Measurements from ENCODE around the gene HSPA4.
A peak's percentile ranks its signal among the peaks of the same experiment; 100 is the strongest.

Gene HSPA4

GRCh38 chr5:133106343-133106742 lies 54.5 kb downstream of the HSPA4 start:
- DNase-seq (ENCODE audit: low spot score), result no peak

DNA sequence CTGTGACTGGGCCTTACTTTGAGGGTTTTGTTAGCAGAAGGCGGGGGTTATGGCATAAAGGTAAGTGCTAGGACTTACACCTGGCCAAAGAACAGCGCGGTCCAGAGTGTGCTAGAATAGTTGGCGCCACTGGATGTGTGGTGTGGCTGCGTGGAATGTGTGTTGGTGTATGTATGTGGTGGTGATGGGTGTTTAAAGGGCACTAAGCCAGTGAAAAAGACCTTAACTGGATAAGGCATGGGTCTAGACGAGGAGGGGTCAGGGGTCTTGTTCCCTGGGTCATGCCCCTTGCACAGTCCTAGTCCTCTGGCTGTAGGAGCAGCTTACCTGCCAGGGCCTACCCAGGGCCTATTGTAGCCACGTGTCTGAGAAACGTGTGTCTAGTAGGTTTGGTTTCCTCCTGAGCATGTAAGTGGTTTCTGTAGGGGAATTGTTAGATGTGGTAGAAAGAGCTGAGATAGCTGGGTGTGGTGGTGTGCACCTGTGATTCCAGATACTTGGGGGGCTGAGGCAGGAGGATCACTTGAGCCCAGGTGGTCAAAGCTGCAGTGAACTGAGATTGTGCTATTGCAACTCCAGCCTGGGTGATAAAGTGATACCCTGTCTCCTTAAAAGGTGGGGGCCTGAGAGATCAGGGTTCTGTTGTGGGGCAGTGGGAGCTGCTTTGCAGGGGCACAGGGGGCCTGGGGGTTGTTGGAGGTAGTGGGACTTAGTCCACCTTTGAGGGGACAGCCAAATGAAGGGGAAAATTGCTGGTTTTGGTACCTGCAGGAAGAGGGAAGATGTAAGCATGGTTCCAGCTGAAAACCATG lies 55.2 kb downstream of the HSPA4 start:
- DNase-seq (ENCODE audit: low spot score), result no peak

- DNase-seq (ENCODE audit: low spot score), result no peak
Measured at GRCh38 chr5:133108481-133108921, 56.7 kb downstream of the HSPA4 start.

- DNase-seq (ENCODE audit: low spot score), result no peak
Measured at GRCh38 chr5:133109655-133110483, 58.1 kb downstream of the HSPA4 start.

DNA sequence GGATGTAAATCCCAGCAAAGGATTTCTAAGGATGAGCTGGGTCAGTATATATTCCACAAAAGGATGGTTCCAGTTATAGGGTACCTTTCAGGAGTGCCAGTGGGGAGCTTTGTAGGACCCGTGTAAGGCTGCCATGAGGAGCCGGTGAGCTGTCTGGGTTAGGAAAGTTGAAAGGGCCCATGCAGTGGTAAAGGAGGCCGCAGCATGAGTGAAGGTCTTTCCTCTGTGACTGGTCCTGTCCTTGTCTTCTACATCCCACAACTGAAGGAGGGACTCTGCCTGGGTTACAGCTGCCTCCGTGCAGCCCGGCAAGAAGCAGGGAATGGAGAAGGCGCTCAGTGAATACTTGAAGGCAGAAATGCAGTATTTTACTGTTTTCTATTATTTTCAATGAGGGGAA lies 58.9 kb downstream of the HSPA4 start:
- no peak for DNase-seq (ENCODE audit: low spot score)

DNA sequence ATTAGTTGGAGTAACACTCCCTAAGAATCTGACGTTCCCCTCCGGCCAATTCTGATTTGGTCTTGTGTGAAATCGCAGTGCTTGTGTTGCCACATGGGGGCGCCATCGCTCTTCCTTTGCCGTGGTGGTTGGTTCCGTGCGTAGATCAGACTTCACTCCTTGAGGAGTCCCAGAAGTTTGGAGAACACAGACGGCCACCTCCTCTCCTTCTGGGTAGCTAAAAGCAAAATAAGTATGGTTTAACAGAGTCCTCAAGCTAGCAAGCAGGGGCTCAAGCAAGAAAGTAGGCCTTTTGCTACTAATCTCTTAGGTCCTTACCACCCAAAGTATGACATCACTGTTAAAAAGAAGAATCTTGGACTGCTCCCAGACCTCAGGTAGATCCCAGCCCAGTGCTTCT lies 59.5 kb downstream of the HSPA4 start:
- peak; percentile 87 for DNase-seq (ENCODE audit: low spot score)

DNA sequence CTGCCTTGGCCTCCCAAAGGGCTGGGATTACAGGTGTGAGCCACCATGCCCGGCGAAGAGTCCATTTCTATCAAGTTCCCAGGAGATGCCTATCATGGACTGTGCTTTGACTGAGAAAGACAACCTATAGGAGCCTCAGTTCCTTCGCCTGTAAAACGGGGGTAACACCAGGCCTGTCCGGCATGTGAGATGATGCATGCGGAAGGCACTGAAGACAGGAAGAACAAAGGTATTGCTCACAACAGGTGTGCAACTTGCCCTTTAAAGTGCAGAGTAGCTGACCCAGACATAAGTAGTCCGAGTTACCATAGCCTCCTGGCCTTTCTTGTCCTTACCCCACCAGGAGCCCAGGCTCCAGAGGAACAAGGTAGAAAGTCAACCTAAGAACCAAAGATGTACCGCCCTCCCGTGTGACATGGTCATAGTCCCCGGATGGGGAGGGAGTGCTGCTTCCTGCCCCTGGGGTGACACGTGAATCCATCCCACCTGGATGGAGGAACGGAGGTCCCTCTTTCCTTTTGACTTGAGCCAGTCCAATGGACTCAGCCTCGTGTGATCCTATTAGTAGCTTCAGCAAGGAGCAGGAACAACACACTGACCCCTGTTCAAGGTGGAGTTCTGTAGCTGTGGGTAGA lies 60.3 kb downstream of the HSPA4 start:
- no peak for DNase-seq (ENCODE audit: low spot score)

DNA sequence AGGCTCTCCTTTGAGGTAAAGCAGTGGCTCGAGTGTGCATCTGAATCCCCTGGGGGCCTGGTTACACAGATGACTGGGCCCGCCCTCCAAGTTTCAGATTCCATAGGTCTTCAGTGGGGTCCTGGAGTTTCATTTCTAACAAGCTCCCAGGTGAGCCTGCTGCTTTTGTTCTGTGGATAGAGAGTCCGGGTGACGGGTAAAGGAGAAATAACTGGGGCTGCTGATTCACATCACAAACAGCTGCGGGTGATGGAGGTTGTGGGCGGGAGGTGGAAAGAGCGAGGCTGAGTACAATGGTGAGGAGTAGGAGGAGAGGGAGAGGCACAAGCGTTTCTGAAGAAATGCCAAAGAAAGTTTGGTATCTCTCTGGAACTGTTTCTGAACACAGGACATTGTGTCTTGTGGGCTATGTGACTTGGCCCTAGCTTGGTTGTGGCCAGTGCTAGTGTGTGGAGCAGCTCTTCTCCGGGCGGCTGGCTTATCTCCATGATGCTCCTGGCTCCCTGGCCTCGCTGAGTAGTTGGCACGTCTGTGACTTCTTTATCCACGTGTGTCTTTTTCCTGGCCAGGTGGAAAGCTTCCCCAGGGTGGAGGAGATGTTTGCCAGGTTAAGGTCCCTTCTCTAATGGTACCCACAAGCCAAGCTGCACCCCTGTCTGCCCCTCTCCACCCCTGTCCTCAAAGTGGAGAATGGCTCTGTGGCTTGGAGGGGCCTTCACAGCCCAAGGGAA lies 61.7 kb downstream of the HSPA4 start:
- no peak for DNase-seq (ENCODE audit: low spot score)

DNA sequence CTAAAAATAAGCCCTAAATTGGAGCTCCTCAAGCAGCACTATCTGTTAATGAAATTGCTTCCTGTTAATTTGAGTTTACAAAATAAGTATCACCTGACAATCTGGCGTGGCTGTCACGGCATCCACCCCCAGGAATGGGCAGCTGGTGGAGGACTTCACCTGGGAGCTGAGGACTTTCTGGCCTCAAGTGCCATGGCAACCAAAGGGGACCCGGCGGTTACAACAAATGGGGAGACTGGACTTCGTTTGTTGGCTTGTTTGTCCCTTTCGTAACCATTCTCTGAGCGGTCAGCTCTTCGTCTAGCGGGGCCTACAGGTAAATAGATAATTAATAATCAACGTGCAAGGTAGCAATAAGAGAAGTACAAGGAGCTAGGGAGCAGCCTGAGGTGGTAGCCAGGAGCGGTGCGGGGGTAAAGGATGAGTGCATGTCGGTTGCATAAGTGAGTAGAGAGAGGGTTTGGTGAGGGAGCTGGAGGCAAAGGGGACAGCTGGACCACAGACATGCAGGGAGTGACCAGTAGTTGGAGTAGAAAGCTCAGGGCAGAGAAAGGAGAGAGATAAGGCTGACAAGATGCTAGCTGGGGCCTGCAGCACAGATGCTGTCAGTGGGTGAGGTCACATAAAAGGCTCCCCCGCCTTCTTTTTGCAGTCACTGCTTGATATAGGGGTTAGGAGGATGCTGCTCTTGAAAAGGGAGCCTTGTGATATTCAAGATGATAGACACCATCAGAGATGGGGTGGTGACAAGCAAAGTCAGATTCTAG lies 62.5 kb downstream of the HSPA4 start:
- DNase-seq (ENCODE audit: low spot score), result no peak

- DNase-seq (ENCODE audit: low spot score), result no peak
Measured at GRCh38 chr5:133114933-133115310, 63.1 kb downstream of the HSPA4 start.

GRCh38 chr5:133116601-133117000 lies 64.8 kb downstream of the HSPA4 start:
- no peak for DNase-seq (ENCODE audit: low spot score)

DNA sequence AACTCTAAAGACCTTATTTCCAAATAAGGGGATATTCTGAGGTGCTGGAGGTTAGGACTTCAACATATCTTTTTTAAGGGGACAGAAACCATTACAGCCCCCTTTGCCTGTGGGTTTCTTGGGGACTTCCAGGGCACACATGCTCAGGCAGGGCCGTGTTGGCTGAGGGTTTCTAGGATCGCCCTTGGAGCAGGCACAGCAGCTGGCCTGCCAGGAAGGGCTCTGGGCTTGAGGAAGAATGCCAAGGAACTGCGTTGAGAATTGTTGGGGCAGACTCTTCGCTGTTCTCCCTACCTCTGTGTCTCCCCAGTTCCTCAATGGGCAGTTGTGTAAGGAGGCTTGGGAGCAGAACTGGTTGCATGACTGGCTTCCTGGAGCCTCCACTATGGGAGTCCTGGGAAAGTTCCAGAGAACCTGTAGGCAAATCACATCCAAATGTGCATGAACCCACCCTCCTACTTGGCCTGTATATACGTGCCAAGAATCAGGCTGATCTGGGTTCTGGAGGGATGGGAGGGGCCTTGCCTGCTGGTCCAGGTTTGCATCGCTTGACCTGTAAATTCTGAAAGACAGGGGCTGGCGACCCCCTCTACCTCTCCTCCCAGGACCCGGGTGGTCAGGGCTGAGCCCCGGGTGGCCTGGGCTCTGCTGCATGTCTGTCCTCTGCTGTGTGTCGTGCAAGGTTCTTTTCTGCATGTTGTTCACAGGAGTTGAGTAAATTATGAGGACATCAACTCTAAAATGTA lies 65.5 kb downstream of the HSPA4 start:
- DNase-seq (ENCODE audit: low spot score), result no peak

DNA sequence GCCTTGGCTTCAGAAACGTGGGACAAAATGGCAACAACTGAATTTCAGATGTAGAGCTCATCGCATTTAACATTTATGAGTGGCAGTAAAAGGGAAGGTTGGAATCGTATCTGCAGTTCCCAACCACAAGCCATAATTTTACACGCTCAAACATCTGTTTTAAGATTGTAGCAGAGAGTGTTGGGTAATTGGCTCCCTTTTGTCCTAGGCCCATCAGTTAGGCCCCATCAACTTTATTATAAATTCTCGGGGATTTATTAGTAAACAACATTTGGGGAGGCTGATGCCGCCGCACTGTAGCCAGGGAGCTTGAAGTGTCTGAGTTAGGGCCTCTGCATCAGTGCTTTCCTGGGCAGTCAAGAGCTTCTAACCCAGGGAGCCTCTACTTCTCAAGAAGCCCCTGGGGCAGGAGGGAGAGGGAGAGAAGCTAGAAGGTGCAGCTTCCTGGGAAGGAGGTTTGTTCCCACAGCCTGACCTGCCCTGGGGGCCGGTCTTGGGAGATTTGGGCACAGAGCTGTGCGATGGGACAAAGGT lies 66.2 kb downstream of the HSPA4 start:
- DNase-seq (ENCODE audit: low spot score), result no peak

- DNase-seq (ENCODE audit: low spot score), result no peak
Measured at GRCh38 chr5:133118741-133119140, 66.9 kb downstream of the HSPA4 start.

DNA sequence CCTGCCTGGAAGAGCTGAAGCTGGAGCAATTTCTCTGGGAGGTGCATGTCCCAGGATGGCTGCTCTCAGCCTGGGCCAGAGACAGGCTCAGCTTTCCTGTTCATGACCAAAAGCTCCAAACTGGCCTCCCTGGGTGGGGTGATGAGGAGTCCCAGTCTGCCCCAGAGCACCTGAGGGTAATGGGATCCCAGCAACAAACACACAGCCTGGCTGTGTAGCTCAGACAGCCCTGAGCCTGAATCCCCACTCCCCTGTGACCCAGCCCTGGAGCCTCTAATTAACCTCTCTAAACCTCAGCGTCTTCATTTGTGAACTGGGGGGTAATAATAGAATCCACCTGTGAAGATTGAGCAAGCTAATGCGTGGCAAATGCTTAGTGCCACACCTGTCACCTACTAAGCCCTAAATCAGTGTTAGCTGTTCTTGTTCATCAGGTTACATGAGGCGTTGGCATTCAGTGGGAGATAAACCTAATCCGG lies 67.5 kb downstream of the HSPA4 start:
- no peak for DNase-seq (ENCODE audit: low spot score)

DNA sequence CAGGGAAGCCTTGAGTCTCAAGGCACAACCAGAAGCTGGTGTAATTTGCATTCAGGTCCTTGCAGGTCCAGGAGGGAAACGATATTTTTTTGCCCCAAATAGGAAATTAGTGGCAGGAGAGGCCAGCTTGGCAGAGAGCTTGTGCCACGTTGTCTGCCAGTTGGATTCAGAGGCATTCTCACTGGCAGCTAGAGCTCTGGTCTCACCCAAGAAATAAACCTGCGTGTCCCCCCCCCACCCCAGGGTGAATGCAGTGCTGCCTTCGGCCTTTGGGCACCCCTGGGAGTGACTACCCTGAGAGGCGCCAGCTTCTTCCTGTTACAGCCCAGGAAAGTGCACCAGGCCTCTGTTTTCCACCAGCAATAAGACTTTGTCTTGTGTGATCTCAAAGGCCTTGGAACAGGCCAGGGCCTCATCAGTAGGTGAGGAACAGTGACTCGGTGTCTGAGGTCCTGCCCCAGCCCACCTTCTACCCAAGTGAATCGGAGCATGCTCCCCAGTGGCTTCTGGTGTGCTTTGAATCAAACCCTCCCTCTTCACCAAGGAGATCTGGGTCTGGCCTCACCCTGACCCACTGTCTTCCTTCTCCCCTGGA lies 68.4 kb downstream of the HSPA4 start:
- no peak for DNase-seq (ENCODE audit: low spot score)

DNA sequence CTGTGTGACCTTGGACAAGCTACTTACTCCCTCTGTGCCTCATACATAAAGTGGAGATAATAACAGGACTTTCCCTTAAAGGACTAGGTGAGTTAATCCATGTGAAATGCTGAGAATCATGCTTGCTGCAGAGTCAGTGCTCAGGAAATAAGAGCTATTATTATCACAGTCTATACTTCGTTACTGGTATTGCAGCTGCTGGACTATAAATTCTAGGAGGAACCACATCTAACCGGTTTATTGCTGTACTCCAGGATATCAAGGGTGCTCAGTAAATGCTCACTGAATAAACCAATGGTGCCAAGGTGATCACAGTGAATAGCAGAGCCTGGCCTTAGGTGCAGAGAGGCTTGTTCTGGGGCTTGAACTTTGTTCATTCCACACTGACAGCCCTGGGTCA lies 69.3 kb downstream of the HSPA4 start:
- no peak for DNase-seq (ENCODE audit: low spot score)

- no peak for DNase-seq (ENCODE audit: low spot score)
Measured at GRCh38 chr5:133121611-133122150, 69.9 kb downstream of the HSPA4 start.

- DNase-seq (ENCODE audit: low spot score), result no peak
Measured at GRCh38 chr5:133122711-133123110, 70.9 kb downstream of the HSPA4 start.

- DNase-seq (ENCODE audit: low spot score), result no peak
Measured at GRCh38 chr5:133123297-133123696, 71.5 kb downstream of the HSPA4 start.
